Activated T-cell treated with anti-CD3 and anti-CD28 coated beads for 24 hours (primary cell): Measurements from ENCODE around the gene ROBO2.
"Not testable (repeated sequence)": the region's sequence is repeated elsewhere in the genome, so short reads cannot be mapped to it uniquely, and the experiment has no call there.

Source experiments
- DNase-seq: peaks from one replicate; pipeline ENCODE4 v3.0.0-alpha.2; 2020; ENCODE audit warnings: low read depth

The ROBO2 gene

GRCh38 chr3:77338195-77338594 lies 298.3 kb downstream of the ROBO2 start:
- no peak for DNase-seq

GRCh38 chr3:77342027-77342426 lies 302.1 kb downstream of the ROBO2 start:
- no peak for DNase-seq

DNA sequence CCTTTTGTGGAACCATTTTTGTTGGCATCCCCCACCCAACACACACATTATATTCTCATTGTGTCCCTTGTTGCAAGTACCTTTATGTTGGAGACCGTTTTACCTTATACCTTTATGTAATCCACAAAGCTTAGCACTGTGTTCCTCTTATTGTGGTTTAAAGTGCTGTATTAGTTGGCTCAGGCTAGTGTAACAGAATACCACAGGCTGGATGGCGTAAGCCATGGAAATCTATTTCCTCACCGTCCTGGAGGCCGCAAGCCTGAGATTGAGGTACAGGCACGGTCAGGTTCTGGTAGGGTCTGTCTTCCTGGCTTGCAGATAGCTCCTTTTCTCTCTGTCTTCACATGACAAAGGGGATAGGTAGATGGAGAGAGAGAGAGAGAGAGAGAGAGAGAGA lies 302.8 kb downstream of the ROBO2 start:
- no peak for DNase-seq

- DNase-seq: no peak
These were observed 305.1 kb downstream of the ROBO2 start for GRCh38 chr3:77345009-77345408.

DNA sequence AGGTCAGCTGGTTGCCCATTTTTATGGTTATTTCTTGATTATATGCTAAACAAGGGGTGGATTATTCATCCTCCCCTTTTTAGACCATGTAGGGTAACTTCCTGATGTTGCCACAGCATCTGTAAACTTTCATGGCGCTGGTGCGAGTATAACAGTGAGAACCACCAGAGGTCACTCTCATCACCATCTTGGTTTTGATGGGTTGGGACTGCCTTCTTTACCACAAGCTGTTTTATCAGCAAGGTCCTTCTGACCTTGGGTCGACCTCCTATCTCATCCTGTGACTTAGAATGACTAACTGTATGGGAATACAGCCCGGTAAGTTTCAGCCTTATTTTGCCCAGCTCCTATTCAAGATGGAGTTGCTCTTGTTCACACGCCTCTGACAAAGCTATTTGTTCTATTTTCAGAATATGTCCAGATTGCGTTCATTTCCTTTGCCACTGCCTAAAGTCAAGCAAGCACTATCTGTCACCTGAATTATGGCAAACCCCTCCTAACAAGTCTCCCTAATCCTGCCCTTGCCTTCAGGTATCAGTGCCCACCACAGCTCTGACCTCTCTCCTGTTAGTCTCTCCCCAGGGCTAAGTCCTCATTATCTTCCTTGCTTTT lies 308.5 kb downstream of the ROBO2 start:
- DNase-seq: no peak

GRCh38 chr3:77354958-77355357 lies 315.1 kb downstream of the ROBO2 start:
- DNase-seq: no peak

DNA sequence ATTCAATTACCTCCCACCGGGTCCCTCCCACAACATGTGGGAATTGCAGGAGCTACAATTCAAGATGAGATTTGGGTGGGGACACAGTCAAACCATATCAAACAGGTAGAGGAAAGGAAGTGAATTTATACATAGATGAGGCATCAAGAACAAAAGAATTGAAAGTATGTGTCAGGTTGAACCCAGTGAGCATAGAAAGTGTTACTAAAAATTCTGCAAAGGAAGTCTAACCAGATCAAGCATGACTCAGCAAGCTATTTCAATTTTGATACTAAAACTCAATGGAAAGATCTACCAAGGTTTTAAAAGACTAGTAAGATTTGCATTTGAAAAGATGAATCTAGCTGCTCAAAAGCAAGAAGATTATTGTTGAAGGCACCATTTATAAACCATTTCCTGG lies 323.0 kb downstream of the ROBO2 start:
- no peak for DNase-seq

GRCh38 chr3:77365152-77365551 lies 325.3 kb downstream of the ROBO2 start:
- no peak for DNase-seq

DNA sequence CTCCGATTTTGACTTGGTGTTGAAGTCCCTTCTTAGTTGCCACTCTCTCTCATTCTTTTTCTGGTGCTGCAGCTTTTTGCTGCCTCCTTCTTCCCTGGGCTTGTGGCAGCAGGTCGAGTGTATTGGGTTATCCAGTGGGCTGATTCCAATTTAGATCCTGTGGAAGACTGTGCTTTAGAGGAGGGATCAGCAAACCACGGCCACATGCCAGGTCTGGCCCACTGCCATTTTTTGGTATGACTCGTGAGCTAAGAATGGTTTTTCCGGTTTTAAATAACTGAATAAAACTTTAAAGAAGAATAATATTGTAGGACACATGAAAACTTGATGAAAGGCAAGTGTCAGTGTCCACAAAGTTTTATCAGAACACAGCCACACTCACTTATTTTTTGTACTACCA lies 330.5 kb downstream of the ROBO2 start:
- DNase-seq: no peak

DNA sequence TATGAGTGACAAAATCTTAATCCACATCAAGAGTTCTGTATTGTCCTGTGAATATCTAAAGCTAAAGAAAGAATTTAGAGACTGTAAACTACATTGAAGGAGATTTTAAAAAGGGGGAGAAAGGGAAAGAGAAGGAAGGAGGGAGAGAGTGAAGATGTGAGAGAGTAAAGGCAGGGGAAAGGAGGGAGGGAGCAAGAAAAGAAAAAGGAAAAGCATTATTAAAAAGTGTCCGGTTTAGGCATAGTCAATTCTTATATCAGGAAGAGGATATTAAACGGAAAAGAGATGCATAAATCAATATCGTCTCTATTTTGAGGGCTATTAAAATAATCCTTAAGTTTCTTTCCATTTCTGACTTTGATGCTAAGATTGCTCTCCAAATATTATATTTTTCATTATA lies 332.1 kb downstream of the ROBO2 start:
- no peak for DNase-seq

GRCh38 chr3:77372634-77373346 lies 332.9 kb downstream of the ROBO2 start:
- no peak for DNase-seq

DNA sequence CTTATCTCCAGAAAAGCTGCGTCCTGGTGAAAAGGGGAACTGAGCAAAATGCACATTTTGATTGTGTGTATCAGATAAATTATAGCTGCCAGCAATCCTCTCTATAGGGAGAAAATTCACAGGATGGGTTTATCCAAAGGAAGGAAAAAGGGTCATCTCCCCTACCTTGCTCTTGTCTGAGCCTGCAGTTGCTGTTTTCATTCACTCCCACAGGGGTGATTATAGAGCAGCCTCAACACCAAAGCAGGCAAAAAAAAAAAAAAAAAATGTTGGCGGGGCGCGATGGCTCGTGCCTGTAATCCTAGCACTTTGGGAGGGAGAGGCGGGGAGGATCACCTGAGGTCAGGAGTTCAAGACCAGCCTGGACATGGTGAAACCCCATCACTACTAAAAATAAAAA lies 333.7 kb downstream of the ROBO2 start:
- no peak for DNase-seq

GRCh38 chr3:77376511-77376910 lies 336.6 kb downstream of the ROBO2 start:
- no peak for DNase-seq

DNA sequence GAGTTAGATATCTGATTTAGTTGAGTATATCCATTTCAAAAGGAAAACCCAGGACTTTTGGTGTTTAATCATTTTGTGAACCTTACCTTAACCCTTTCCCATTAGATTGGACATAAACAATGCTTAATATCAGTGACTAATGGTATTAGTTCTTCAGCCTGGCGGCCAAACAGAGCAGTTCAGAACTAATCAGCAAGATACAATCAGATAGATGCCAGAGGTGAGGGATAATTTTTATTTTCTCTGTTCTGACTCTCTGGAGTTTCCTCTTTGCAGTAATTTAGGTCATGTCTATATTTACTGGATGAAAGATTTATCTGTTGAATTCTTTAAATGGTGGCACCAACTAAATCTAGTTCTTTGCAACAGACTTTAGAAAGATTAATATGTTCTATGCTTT lies 337.8 kb downstream of the ROBO2 start:
- DNase-seq: no peak

DNA sequence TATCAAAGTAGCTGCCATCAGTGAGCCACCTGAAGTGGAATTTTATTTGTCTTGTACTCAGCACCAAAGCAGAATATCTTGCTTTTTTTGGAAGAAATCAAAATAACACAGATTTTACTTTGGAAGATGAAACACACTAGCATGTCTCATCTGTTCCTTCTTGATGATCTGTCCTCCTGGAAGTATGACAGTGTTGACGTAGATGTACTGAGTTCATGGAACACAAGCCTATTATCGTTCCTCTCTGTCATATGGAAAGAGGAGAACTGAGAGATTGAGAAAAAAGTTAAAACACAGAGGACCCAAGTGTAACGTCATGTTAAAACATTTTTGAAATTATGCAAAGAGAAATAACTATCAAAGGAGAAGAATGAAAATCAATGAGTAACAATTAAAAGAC lies 340.2 kb downstream of the ROBO2 start:
- DNase-seq: no peak

DNA sequence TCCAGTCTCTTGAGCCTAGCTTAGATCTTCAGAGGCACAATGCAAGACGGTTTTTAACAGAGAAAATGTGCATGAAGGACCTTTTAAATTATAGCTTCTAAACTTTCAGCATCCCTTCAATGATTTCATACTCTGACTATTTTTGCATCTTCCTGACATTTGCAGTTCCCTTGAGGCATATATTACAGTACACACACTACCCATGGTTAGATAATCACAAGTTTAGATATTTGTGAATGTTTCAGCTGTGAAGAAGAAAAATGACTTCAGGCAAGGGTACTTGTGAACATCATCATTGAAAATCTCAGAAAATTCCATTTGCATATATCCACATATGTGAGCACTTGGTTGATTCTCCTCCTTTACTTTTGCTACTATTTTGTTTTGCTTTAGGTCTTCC lies 341.5 kb downstream of the ROBO2 start:
- DNase-seq: no peak

- no peak for DNase-seq
These were observed 352.3 kb downstream of the ROBO2 start for GRCh38 chr3:77392181-77392580.

GRCh38 chr3:77394046-77394445 lies 354.1 kb downstream of the ROBO2 start:
- DNase-seq: no peak

GRCh38 chr3:77404871-77405270 lies 365.0 kb downstream of the ROBO2 start:
- no peak for DNase-seq

DNA sequence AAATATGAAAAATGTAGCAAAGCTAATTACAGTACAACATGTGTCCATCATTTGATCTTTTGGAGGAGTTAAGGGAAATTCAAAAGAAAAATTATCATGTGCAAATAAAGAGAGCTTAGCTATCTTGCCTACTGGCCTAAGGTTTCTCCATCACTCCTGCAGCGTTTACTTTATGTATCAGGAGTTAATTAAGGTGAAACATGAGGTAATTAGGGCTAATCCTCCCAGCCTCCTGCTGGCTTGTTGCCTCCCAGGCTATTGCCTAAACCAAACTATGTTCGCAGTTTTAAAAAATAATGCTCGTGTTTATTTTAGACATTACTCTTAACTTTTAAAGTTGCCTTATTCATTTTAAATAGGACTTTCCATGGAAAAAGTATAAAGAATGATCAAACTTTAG lies 367.5 kb downstream of the ROBO2 start:
- no peak for DNase-seq

GRCh38 chr3:77410334-77410733 lies 370.4 kb downstream of the ROBO2 start:
- not testable (repeated sequence) for DNase-seq

GRCh38 chr3:77411334-77411733 lies 371.4 kb downstream of the ROBO2 start:
- DNase-seq: no peak

DNA sequence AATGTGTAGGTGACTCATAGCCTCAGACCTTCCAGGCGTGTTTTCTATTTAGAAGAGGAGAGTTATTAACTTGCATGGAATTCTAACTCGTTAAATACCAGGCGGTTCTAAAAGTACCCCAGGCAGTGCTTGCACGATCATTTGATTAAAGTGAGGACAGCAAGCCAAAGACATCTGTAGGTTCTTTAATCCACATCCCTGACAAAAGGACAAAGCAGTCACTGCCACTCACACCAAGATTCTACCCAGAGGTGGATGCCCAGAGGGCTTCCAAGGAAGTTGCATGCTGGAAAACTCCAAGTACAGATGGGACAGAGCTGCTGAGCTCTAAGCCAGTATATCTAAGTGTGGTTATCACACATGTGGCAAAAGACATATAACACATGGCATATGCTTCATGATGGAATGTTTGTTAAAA lies 372.1 kb downstream of the ROBO2 start:
- no peak for DNase-seq

GRCh38 chr3:77412584-77412983 lies 372.7 kb downstream of the ROBO2 start:
- DNase-seq: no peak
